Gastroesophageal sphincter (tissue), 3 donors: ENCODE measurements around the gene UBA6.

ENCODE experiments used
- CTCF ChIP-seq, 4 experiments: fragments of 200-600 bp in 2 of 4; fragments of 450-650 bp in 2 of 4; sonication (generic) in 1 of 4; IDR thresholded peaks; one replicate each; pipeline ENCODE4 v1.5.1; 2017 to 2019; ENCODE audit warnings: antibody characterized with exemption in 4 of 4, mild to moderate bottlenecking in 2 of 4, moderate library complexity in 2 of 4
- EP300 ChIP-seq: sonication (generic); formaldehyde crosslinking; IDR thresholded peaks from one replicate; pipeline ENCODE4 v1.6.1; 2017; ENCODE audit warnings: antibody characterized with exemption, mild to moderate bottlenecking
- POLR2A ChIP-seq, 2 donors: fragments of 450-650 bp; IDR thresholded peaks; one replicate each; pipeline ENCODE4 v1.6.1; 2017; ENCODE audit warnings: antibody characterized with exemption in 2 of 2, mild to moderate bottlenecking in 2 of 2, moderate library complexity in 1 of 2
- POLR2AphosphoS5 ChIP-seq: sonication (generic); formaldehyde crosslinking; IDR thresholded peaks from one replicate; pipeline ENCODE4 v1.6.1; 2017; ENCODE audit warnings: antibody characterized with exemption

- TF ChIP-seq POLR2A (IDR thresholded peaks at IDR 0.05) (no peak), CTCF (IDR thresholded peaks at IDR 0.05) (no peak), EP300 (no peak), POLR2AphosphoS5 (no peak)
These were observed 42.7 kb downstream of the UBA6 start for GRCh38 chr4:67658302-67658701.
